ENCODE data around the gene C19orf53. TPM values are rescaled to one million over a fixed set of nuclear protein-coding genes. Genes with fewer than 3 reads are reported as not detected.

Gene C19orf53
- total and polyA plus RNA-seq, 9 of the 15 experiments (the other 6 are each of a cell fraction or from before 2014, with no cell fraction given) = 98.5 to 441 (median 164) TPM

DNA sequence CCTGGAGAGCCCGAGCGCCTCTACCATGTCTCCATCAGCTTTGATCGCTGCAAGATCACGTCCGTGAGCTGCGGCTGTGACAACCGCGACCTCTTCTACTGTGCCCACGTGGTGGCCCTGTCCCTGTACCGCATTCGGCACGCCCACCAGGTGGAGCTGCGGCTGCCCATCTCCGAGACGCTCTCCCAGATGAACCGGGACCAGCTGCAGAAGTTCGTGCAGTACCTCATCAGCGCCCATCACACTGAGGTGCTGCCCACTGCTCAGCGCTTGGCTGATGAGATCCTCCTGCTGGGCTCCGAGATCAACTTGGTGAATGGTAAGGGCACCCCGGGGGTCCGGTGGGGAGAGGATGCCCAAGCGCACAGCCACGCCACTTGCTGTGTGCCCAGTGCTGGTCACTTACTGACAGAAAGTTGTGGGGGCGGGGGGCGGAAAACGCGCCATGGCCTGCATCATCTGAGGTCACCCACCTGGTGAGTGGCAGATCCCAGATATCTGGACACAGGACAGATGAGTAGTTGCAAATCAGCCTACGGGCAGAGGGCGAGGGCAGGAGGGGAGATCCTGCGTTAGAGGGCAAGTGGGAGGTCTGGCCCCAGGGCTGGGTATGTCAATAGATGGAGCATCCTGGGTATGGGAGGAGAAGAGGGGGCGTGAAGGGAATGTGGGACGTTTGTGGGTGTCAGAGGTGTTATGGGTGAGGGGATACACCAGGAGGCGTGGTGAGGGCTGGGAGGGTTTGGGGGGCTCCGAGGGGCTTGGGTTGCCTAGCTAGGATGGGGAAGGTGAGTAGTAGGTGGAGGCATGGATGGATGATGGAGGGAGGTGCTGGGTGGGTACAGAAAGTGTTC lies 30.8 kb downstream of the C19orf53 start (continued):
- TF ChIP-seq, protein P1, sequence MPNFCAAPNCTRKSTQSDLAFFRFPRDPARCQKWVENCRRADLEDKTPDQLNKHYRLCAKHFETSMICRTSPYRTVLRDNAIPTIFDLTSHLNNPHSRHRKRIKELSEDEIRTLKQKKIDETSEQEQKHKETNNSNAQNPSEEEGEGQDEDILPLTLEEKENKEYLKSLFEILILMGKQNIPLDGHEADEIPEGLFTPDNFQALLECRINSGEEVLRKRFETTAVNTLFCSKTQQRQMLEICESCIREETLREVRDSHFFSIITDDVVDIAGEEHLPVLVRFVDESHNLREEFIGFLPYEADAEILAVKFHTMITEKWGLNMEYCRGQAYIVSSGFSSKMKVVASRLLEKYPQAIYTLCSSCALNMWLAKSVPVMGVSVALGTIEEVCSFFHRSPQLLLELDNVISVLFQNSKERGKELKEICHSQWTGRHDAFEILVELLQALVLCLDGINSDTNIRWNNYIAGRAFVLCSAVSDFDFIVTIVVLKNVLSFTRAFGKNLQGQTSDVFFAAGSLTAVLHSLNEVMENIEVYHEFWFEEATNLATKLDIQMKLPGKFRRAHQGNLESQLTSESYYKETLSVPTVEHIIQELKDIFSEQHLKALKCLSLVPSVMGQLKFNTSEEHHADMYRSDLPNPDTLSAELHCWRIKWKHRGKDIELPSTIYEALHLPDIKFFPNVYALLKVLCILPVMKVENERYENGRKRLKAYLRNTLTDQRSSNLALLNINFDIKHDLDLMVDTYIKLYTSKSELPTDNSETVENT (CRISPR knock-in tag; IDR thresholded peaks at IDR 0.05) = no peak
- TF ChIP-seq MEF2D (tag; conservative IDR thresholded peaks at IDR 0.05; ENCODE audit: low read depth) (no peak), LARP7 (IDR thresholded peaks at IDR 0.05) (no peak), MCM7 (IDR thresholded peaks at IDR 0.05) (no peak), ILK (tag; IDR thresholded peaks at IDR 0.05; ENCODE audit: borderline replicate concordance, low read depth) (no peak), ZNF778 (CRISPR knock-in tag; IDR thresholded peaks at IDR 0.05) (no peak), ZNF780A (CRISPR knock-in tag; IDR thresholded peaks at IDR 0.05) (no peak), HCFC1 (IDR thresholded peaks at IDR 0.05; ENCODE audit: low read depth, low read length) (no peak), ZKSCAN8 (CRISPR knock-in tag; IDR thresholded peaks at IDR 0.05) (no peak), HDAC3 (IDR thresholded peaks at IDR 0.05; ENCODE audit: borderline replicate concordance, partially characterized antibody) (no peak), POLR3G (IDR thresholded peaks at IDR 0.05; ENCODE audit: extremely low read depth, insufficient read length, insufficient replicate concordance) (no peak), KDM5B (IDR thresholded peaks at IDR 0.05; ENCODE audit: insufficient replicate concordance, low read depth, low read length) (no peak), SMAD3 (CRISPR knock-in tag; conservative IDR thresholded peaks at IDR 0.05) (no peak), ZNF507 (tag; conservative IDR thresholded peaks at IDR 0.05) (no peak)
- TF ChIP-seq, protein P2, sequence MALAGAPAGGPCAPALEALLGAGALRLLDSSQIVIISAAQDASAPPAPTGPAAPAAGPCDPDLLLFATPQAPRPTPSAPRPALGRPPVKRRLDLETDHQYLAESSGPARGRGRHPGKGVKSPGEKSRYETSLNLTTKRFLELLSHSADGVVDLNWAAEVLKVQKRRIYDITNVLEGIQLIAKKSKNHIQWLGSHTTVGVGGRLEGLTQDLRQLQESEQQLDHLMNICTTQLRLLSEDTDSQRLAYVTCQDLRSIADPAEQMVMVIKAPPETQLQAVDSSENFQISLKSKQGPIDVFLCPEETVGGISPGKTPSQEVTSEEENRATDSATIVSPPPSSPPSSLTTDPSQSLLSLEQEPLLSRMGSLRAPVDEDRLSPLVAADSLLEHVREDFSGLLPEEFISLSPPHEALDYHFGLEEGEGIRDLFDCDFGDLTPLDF (CRISPR knock-in tag; IDR thresholded peaks at IDR 0.05) = no peak
- TF ChIP-seq, protein P3, sequence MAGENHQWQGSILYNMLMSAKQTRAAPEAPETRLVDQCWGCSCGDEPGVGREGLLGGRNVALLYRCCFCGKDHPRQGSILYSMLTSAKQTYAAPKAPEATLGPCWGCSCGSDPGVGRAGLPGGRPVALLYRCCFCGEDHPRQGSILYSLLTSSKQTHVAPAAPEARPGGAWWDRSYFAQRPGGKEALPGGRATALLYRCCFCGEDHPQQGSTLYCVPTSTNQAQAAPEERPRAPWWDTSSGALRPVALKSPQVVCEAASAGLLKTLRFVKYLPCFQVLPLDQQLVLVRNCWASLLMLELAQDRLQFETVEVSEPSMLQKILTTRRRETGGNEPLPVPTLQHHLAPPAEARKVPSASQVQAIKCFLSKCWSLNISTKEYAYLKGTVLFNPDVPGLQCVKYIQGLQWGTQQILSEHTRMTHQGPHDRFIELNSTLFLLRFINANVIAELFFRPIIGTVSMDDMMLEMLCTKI (IDR thresholded peaks at IDR 0.05; ENCODE audit: partially characterized antibody) = no peak
- TF ChIP-seq, protein P4, sequence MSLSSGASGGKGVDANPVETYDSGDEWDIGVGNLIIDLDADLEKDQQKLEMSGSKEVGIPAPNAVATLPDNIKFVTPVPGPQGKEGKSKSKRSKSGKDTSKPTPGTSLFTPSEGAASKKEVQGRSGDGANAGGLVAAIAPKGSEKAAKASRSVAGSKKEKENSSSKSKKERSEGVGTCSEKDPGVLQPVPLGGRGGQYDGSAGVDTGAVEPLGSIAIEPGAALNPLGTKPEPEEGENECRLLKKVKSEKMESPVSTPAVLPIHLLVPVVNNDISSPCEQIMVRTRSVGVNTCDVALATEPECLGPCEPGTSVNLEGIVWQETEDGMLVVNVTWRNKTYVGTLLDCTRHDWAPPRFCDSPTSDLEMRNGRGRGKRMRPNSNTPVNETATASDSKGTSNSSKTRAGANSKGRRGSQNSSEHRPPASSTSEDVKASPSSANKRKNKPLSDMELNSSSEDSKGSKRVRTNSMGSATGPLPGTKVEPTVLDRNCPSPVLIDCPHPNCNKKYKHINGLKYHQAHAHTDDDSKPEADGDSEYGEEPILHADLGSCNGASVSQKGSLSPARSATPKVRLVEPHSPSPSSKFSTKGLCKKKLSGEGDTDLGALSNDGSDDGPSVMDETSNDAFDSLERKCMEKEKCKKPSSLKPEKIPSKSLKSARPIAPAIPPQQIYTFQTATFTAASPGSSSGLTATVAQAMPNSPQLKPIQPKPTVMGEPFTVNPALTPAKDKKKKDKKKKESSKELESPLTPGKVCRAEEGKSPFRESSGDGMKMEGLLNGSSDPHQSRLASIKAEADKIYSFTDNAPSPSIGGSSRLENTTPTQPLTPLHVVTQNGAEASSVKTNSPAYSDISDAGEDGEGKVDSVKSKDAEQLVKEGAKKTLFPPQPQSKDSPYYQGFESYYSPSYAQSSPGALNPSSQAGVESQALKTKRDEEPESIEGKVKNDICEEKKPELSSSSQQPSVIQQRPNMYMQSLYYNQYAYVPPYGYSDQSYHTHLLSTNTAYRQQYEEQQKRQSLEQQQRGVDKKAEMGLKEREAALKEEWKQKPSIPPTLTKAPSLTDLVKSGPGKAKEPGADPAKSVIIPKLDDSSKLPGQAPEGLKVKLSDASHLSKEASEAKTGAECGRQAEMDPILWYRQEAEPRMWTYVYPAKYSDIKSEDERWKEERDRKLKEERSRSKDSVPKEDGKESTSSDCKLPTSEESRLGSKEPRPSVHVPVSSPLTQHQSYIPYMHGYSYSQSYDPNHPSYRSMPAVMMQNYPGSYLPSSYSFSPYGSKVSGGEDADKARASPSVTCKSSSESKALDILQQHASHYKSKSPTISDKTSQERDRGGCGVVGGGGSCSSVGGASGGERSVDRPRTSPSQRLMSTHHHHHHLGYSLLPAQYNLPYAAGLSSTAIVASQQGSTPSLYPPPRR (CRISPR knock-in tag; IDR thresholded peaks at IDR 0.05; ENCODE audit: borderline replicate concordance) = no peak

Measured in K562 (cell line).